PC-9 (cell line): ENCODE results near the gene GPM6B.

Source experiments
- EZH2 ChIP-seq: fragments of 200-600 bp; sonication (generic); IDR thresholded peaks from 2 replicates; pipeline ENCODE4 v1.8.0; 2017; ENCODE audit warnings: antibody characterized with exemption, low read depth
- TF ChIP-seq, protein P1 (sequence below): fragments of 200-600 bp; sonication (generic); conservative IDR thresholded peaks from 2 replicates; pipeline ENCODE4 v1.6.1; 2017; ENCODE audit warnings: mixed run types, antibody characterized with exemption, mild to moderate bottlenecking, moderate library complexity

DNA sequence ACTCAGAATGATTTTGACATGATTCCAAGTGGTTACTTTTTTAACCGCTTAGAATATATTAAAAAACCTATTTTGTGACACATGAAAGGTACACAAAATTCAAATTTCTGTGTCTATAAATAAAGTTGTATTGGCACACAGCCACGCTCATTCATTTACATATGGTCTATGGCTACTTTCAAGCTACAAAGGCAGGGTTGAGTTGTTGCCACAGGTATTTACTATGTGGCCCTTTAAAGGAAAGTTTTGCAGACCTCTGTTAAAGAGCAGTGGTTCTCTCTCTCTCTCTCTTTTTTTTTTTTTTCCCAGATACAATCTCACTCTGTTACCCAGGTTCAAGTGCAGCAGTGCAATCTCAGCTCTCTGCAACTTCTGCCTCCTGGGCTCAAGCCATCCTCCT is 23.0 kb downstream of the GPM6B start:
- TF ChIP-seq, protein P1, sequence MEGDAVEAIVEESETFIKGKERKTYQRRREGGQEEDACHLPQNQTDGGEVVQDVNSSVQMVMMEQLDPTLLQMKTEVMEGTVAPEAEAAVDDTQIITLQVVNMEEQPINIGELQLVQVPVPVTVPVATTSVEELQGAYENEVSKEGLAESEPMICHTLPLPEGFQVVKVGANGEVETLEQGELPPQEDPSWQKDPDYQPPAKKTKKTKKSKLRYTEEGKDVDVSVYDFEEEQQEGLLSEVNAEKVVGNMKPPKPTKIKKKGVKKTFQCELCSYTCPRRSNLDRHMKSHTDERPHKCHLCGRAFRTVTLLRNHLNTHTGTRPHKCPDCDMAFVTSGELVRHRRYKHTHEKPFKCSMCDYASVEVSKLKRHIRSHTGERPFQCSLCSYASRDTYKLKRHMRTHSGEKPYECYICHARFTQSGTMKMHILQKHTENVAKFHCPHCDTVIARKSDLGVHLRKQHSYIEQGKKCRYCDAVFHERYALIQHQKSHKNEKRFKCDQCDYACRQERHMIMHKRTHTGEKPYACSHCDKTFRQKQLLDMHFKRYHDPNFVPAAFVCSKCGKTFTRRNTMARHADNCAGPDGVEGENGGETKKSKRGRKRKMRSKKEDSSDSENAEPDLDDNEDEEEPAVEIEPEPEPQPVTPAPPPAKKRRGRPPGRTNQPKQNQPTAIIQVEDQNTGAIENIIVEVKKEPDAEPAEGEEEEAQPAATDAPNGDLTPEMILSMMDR: no peak
- TF ChIP-seq EZH2: no peak
